ENCODE measurements around the gene KLHL11. TPM values are rescaled to one million over a fixed set of nuclear protein-coding genes. Genes with fewer than 3 reads are reported as not detected.

Gene KLHL11
- total and polyA plus RNA-seq, 2 of the 8 experiments (the other 6 are each of a cell fraction or from before 2014, with no cell fraction given), result 4.2 to 13.7 TPM

GRCh38 chr17:41880130-41880529 lies 14.9 kb upstream of the KLHL11 start:
- H3K27ac ChIP-seq (ENCODE audit: low read depth, low read length), result no peak overlapping the region
- CTCF ChIA-PET (ENCODE audit: partially characterized antibody), result interaction anchor here (1.8 kb wide), 1 partner anchor 68 kb away, joined by 6 read pairs; the partner anchor contains the start of genes FKBP10 and P3H4
- H3K9ac ChIP-seq (replicated peaks in 1 of 4; ENCODE audit: extremely low read depth in 1 of 4, low read depth in 3 of 4, low read length in 3 of 4), result no peak overlapping the region
- H2BK12ac ChIP-seq (ENCODE audit: low read depth, low read length), result no peak overlapping the region
- no peak overlapping the region for H4K5ac ChIP-seq (ENCODE audit: insufficient read length, low read depth, low read length)
- H2AFZ ChIP-seq (ENCODE audit: low read length), result no peak overlapping the region
- H2AK5ac ChIP-seq (ENCODE audit: low read depth, low read length), result no peak overlapping the region
- H3K4me1 ChIP-seq (replicated peaks in 1 of 4; ENCODE audit: control insufficient read depth in 3 of 4, insufficient read depth in 4 of 4, low read length in 3 of 4), result no peaks in the 10 kb centered on the region; a peak in 1 of 7 replicates
- H3K56ac ChIP-seq (replicated peaks; ENCODE audit: insufficient read length, low read depth, low read length), result no peak overlapping the region
- no peak overlapping the region for H2BK120ac ChIP-seq (replicated peaks; ENCODE audit: low read depth, low read length)
- H2BK20ac ChIP-seq (ENCODE audit: low read length), result no peak overlapping the region
- H3K4ac ChIP-seq (replicated peaks; ENCODE audit: insufficient read length, low read depth, low read length), result no peak overlapping the region
- peaks cover 1 to 7% of the 10 kb centered on the region in 2 experiments for H4K20me1 ChIP-seq (replicated peaks in 1 of 2; ENCODE audit: control insufficient read depth in 1 of 2, insufficient read depth in 2 of 2, low read length in 2 of 2)
- H4K91ac ChIP-seq (replicated peaks; ENCODE audit: insufficient read length, low read length), result no peak overlapping the region
- no peak for DNase-seq (ENCODE audit: low read depth in 1 of 2, low spot score in 2 of 2)
- WGBS, 2 experiments (ENCODE audit: extremely low coverage in 1 of 2, insufficient coverage in 1 of 2, insufficient read length in 1 of 2, insufficient replicate concordance in 2 of 2, low coverage in 1 of 2, low lambda C conversion rate in 2 of 2, missing lambda C conversion rate in 1 of 2), result 93% methylated on average over 4 of the region's 4 CpGs; no CpG with 5 or more reads in 1 of the 2 experiments
- peaks cover 43 to 89% (median 71%) of the 10 kb centered on the region in 4 experiments for H3K36me3 ChIP-seq (ENCODE audit: control insufficient read depth in 2 of 4, insufficient read depth in 4 of 4, low read length in 3 of 4)
- TF ChIP-seq CBX8 (IDR thresholded peaks at IDR 0.05; ENCODE audit: borderline replicate concordance, low read depth, low read length) (no peak), HDAC6 (IDR thresholded peaks at IDR 0.05; ENCODE audit: low read depth, low read length) (no peak)
- H3K27me3 ChIP-seq (replicated peaks in 1 of 4; ENCODE audit: control insufficient read depth in 3 of 4, extremely low read depth in 1 of 4, insufficient read depth in 3 of 4, low read length in 3 of 4), result no peaks in the 10 kb centered on the region; a peak in 1 of 7 replicates
- H3K14ac ChIP-seq (ENCODE audit: insufficient read length), result no peak overlapping the region
- no peak overlapping the region for H4K8ac ChIP-seq (ENCODE audit: extremely low read depth, insufficient read depth, low read length)
- no peak overlapping the region for H2BK5ac ChIP-seq (ENCODE audit: low read depth, low read length)
- no peak overlapping the region for H3K18ac ChIP-seq (ENCODE audit: extremely low read depth, low read length)
- peaks cover 2% of the 10 kb centered on the region; the same call in 1 of the 2 replicates for H3K23me2 ChIP-seq (ENCODE audit: low read depth, low read length)
- peaks cover 0 to 3% of the 10 kb centered on the region in 2 experiments; a peak in 1 of 4 replicates for H3K9me3 ChIP-seq (ENCODE audit: insufficient read depth in 2 of 2, low read depth in 1 of 2, low read length in 1 of 2)
- H2BK15ac ChIP-seq (ENCODE audit: low read length), result no peak overlapping the region
- no peaks in the 10 kb centered on the region; the same call in 1 of the 2 replicates for H3K79me1 ChIP-seq (ENCODE audit: low read depth, low read length)
- no peak overlapping the region for H3K4me3 ChIP-seq (ENCODE audit: extremely low read depth in 1 of 4, insufficient read depth in 2 of 4, low read depth in 3 of 4, low read length in 4 of 4)
- POLR2A ChIA-PET (ENCODE audit: partially characterized antibody), result interaction anchor here (1.0 to 1.4 kb wide), 3 partner anchors 8 to 191 kb away, joined by 3 to 5 read pairs (median 3); no protein-coding TSS in a partner anchor
- peaks cover 0 to 9% of the 10 kb centered on the region in 2 experiments; a peak in 2 of 4 replicates for H3K79me2 ChIP-seq (ENCODE audit: control insufficient read depth in 1 of 2, insufficient read depth in 2 of 2, low read length in 2 of 2)
- H3K4me2 ChIP-seq (ENCODE audit: insufficient read depth in 1 of 2, low read depth in 2 of 2, low read length in 2 of 2), result no peak overlapping the region
- no peak overlapping the region for H3K23ac ChIP-seq (ENCODE audit: insufficient read length)
- FAIRE-seq, result no peak

All from H1 (cell line).